DMS 273 (cell line): ENCODE measurements around the gene RSAD2.
"Not testable (repeated sequence)": the region's sequence is repeated elsewhere in the genome, so short reads cannot be mapped to it uniquely, and the experiment has no call there.

Experiments
- DNase-seq: peaks from one replicate; lab custom pipeline; 2025; ENCODE audit not compliant: unreplicated experiment; lab: John Stamatoyannopoulos, UW

Gene RSAD2

GRCh38 chr2:6924101-6924923, 46.7 kb downstream of the RSAD2 start:
- no peak for DNase-seq

GRCh38 chr2:6924924-6925409, 47.4 kb downstream of the RSAD2 start:
- DNase-seq: no peak

GRCh38 chr2:6926071-6926732, 48.6 kb downstream of the RSAD2 start:
- DNase-seq: no peak

DNA sequence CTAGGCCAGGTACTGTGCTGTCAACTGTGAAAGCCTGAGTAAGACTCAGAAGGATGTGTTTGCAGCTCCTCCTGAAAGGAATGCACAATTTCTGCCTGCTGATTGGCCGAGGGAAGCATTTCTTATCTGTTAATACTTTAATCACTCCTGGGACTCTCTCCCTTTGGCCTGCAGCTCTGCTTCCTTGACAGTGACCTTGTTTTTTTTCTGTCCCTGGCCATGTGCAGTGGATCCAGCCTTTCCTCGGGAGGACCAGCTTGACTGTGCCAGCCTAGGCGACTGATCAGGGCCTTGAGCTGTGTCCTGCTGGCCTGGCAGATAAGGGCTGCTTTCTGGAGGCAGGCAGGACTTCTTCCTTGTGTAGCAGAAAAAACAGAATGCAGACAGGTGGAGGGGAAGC, 49.6 kb downstream of the RSAD2 start:
- no peak for DNase-seq

GRCh38 chr2:6927753-6928152, 50.2 kb downstream of the RSAD2 start:
- DNase-seq: no peak

- DNase-seq: no peak
These were observed 50.9 kb downstream of the RSAD2 start for GRCh38 chr2:6928452-6928851.

DNA sequence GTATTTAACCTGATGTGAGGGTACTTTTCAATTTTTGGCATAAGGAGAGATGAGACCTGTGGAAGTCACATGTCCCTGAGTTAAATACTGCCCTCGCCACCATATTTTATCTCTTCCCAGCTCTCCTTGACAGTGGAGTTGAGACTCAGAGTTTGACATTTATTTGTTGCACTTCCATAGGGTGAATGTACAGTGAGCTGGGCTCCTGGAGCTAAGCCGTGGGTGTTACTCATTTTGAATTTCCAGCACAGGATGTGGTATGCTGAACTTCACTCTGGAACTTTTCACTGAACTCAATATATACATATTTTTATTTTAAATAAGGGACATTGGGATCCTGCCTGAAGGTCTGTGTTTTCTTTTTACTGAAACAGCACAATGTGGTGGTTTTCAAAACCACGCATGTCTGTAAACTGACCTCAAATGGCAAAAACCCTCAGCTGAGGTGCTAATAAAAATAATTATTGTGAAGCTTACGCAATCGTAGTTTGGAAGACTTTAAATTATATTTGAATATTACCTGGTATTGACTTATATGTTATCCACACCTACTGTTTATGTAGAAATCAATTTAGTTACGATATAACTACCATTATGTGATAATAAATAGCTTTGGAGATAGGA, 51.7 kb downstream of the RSAD2 start:
- no peak for DNase-seq

DNA sequence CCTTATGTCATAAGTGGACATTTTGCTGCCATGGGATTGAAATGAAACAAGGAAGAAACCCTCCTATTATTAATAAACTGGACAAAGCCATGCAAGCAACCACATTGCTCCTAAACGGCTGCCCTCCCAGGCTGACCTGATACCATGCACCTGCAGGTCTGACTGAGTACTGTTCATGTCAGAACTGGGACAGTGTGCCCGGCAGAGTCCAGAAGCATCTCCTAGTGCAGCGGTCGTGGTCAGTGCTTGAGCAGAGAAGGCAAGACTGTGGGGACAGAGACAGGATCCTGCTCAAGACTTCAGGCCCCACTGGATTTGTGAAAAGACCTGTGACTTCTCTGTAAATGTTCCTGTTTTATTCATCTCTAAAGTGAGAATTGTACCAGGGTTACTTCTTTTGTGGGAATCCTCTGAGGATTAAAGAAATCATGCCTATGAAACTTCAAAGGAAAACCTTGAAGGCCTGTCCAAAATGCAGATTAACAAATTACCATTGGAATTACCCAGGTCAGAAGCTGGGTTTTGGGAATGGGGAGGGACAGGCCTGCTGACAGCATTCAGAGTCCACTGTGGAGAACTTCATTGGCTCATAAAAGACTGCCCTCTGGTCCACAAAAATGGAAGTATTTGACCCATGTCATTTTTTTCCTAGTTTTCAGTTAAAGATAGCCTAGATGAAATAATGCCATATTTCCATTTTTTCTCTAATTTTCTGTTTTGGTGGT, 53.5 kb downstream of the RSAD2 start:
- no peak for DNase-seq

- DNase-seq: no peak
These were observed 54.2 kb downstream of the RSAD2 start for GRCh38 chr2:6931753-6932152.

- DNase-seq: no peak
These were observed 54.6 kb downstream of the RSAD2 start for GRCh38 chr2:6932206-6932605.

- no peak for DNase-seq
These were observed 55.3 kb downstream of the RSAD2 start for GRCh38 chr2:6932828-6933227.

DNA sequence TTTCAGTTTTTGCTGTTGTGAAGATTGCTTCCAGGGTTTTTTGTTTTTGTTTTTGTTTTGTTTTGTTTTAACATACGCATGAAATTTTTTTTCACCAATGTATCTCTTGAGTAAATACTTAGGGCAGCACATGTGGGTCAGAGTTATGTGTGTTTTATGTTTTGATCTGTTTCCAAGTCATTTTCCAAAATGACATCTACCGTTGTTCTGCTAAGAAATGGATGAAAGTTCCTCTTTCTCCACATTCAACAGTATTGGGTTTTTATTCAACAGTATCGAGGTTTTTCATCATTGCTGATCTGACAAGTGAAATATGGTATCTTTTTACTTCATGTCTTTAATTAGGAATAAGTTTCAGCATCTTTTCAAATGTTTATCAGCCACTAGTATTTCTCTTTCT, 56.3 kb downstream of the RSAD2 start:
- no peak for DNase-seq

DNA sequence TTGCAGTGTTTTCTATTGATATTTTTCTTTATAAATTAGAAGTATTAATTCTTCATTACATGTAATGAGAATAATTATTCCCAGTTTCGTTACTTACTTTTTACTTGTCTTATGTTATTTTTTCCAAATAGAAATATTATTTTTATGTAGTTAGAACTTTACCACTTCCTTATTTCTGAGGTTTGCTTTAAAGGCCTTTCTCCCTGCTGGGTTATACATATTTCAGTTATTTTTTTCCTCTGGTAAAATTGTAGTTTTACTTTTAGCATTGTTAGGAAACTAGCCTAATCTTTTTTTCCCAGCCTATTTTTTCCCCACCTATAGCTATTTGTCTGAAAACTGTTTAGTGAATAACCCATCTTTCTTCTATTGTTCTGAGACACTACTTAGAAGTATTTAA, 56.8 kb downstream of the RSAD2 start:
- DNase-seq: no peak

GRCh38 chr2:6934758-6935651, 57.4 kb downstream of the RSAD2 start:
- no peak for DNase-seq

DNA sequence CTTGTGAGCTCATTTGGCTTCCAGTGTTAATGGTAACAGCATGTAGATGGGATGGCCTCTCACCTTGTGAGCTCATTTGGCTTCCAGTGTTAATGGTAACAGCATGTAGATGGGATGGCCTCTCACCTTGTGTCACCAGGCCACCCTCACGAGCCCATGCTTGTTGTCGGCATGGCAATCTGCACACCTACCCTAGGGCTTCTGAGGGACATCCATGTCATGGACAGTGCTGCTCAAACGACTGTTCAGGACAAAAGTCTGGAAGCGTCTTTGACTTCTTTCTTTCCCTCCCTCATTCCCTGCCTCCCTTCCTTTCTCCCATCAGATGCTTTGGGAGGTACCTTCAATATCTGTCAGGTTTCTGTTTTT, 58.1 kb downstream of the RSAD2 start:
- not testable (repeated sequence) for DNase-seq

DNA sequence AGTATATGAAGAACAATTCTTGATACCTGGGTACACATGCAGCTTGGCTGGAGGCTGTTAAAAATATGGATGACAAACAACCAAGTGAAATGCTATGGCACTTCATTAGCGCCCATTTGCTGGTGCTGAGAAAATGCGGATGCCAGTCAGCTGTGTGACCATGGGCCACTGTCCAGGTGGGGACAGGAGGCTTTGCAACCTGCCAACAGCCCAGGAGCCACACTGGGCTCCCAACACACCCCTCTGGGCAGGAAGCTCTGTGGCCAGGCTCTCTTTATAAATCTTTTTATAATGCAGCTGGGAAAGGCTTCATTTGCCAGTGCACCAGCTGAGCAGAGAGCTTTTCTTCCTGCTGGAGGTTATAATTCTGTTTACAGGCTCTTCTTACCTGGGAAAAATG, 59.6 kb downstream of the RSAD2 start:
- DNase-seq: no peak

GRCh38 chr2:6937582-6937981, 60.0 kb downstream of the RSAD2 start:
- no peak for DNase-seq

- no peak for DNase-seq
These were observed 61.5 kb downstream of the RSAD2 start for GRCh38 chr2:6939071-6939470.

DNA sequence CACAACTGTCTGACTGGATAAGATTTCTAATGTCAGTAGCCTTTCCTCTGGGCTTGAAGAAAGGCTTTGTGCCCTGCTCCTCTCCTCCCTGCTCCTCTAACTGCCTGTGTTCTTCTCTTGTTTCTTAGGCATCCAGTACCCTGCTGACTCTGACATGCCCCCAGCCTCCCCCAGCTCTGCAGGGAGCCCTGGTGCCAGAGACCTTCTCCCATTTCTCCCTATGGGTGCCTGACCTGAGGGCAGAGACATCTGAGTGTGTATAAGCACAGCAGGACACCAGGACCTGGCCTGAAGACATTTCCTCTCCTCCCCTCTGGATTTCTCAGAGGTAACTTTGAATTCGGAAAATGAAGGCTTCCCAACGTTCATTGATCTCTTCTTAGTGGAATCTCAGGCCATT, 63.2 kb downstream of the RSAD2 start:
- DNase-seq: no peak

GRCh38 chr2:6941299-6942046, 63.9 kb downstream of the RSAD2 start:
- no peak for DNase-seq
